GM23248 (cell line): ENCODE measurements around the gene C10orf71.

ENCODE experiments used
- EZH2 ChIP-seq: fragments of 200-600 bp; sonication (generic); IDR thresholded peaks from 2 replicates; pipeline ENCODE4 v1.6.1; 2018; ENCODE audit warnings: antibody characterized with exemption, mild to moderate bottlenecking; ENCODE audit not compliant: insufficient read depth, poor library complexity, severe bottlenecking
- EZH2phosphoT487 ChIP-seq: fragments of 200-600 bp; sonication (generic); IDR thresholded peaks from 2 replicates; pipeline ENCODE4 v1.6.1; 2018; ENCODE audit warnings: antibody characterized with exemption, moderate library complexity, mild to moderate bottlenecking, low read depth; ENCODE audit not compliant: insufficient read depth

- TF ChIP-seq EZH2 (no peak), EZH2phosphoT487 (no peak)
Observed at GRCh38 chr10:49371967-49372366, 73.0 kb downstream of the C10orf71 start.
